ENCODE data around the gene ARHGEF19. TPM values are rescaled to one million over a fixed set of nuclear protein-coding genes. Genes with fewer than 3 reads are reported as not detected.

ARHGEF19 gene
- total RNA-seq, 1 experiment from 2014 or later: 21.1 TPM

DNA sequence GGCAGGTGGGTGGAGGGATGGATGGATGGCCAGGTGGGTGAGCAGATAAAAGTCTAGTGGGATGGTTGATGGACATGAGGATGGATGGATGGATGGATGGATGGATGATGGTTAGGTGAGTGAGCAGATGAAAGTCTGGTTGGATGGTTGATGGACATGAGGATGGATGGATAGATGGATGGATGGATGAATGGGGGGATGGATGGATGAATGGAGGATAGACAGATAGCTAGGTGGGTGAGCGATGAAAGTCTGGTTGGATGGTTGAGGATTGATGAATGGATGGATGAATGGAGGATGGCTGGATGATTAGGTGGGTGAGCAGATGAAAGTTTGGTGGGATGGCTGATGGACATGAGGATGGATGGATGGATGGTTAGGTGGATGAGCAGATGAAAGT, 9.0 kb upstream of the ARHGEF19 start:
- peaks cover 9% of the 10 kb centered on the region; the same call in 1 of the 2 replicates for H3K27me3 ChIP-seq (ENCODE audit: insufficient read depth, low read length)
- H2BK120ac ChIP-seq (ENCODE audit: low read depth, low read length, poor library complexity, severe bottlenecking): no peak overlapping the region
- Mint-ChIP-seq H3K36me3 (ENCODE audit: insufficient read depth in 1 of 3, low read depth in 3 of 3) (no peaks in the 10 kb centered on the region), H3K9me3 (no peaks in the 10 kb centered on the region; a peak in 1 of 5 replicates), H3K4me1 (peaks cover 16% of the 10 kb centered on the region in 2 experiments), H3K27ac (no peak overlapping the region), H3K27me3 (ENCODE audit: low read depth) (peaks cover 71% of the 10 kb centered on the region), H3K4me3 (no peak overlapping the region)
- H3K4me2 ChIP-seq (ENCODE audit: insufficient read depth, insufficient read length, low read length): no peak overlapping the region
- H3K79me1 ChIP-seq (ENCODE audit: insufficient read depth, low read depth, low read length, poor library complexity, severe bottlenecking): no peaks in the 10 kb centered on the region
- H3K79me2 ChIP-seq (ENCODE audit: insufficient read depth, low read length): no peaks in the 10 kb centered on the region
- H3K9ac ChIP-seq (ENCODE audit: extremely low read depth, insufficient read length, low read length): no peak overlapping the region
- no peak overlapping the region for H2AK5ac ChIP-seq (ENCODE audit: insufficient read length, low read length)
- H2AFZ ChIP-seq (ENCODE audit: low read length): no peak overlapping the region
- peaks cover under 1% of the 10 kb centered on the region for H4K20me1 ChIP-seq (ENCODE audit: control insufficient read depth, insufficient read depth, insufficient read length)
- TF ChIP-seq, protein P1, sequence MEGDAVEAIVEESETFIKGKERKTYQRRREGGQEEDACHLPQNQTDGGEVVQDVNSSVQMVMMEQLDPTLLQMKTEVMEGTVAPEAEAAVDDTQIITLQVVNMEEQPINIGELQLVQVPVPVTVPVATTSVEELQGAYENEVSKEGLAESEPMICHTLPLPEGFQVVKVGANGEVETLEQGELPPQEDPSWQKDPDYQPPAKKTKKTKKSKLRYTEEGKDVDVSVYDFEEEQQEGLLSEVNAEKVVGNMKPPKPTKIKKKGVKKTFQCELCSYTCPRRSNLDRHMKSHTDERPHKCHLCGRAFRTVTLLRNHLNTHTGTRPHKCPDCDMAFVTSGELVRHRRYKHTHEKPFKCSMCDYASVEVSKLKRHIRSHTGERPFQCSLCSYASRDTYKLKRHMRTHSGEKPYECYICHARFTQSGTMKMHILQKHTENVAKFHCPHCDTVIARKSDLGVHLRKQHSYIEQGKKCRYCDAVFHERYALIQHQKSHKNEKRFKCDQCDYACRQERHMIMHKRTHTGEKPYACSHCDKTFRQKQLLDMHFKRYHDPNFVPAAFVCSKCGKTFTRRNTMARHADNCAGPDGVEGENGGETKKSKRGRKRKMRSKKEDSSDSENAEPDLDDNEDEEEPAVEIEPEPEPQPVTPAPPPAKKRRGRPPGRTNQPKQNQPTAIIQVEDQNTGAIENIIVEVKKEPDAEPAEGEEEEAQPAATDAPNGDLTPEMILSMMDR (conservative IDR thresholded peaks at IDR 0.05): no peak
- no peak overlapping the region for H4K5ac ChIP-seq (ENCODE audit: insufficient read length, low read depth, low read length)
- 100% methylated on average over 1 of the region's 1 CpG for WGBS (ENCODE audit: extremely low coverage, insufficient read length, low lambda C conversion rate)
- no peak overlapping the region for H3K18ac ChIP-seq (ENCODE audit: insufficient read length, low read depth, low read length)
- no peak overlapping the region for H4K8ac ChIP-seq (replicated peaks; ENCODE audit: insufficient read length, low read depth, low read length)
- no peak overlapping the region for H2BK5ac ChIP-seq (ENCODE audit: insufficient read length, low read length)
- no peak overlapping the region for H3K14ac ChIP-seq (ENCODE audit: insufficient read depth, low read length)
- no peak overlapping the region for H2BK15ac ChIP-seq (ENCODE audit: low read depth, low read length)
- H3K23ac ChIP-seq (ENCODE audit: insufficient read length, low read depth, low read length): no peak overlapping the region
- no peak overlapping the region for H3T11ph ChIP-seq (ENCODE audit: low read length)
- no peak overlapping the region for H3K56ac ChIP-seq (ENCODE audit: insufficient read length, low read depth, low read length)
- no peak overlapping the region for H3K27ac ChIP-seq (ENCODE audit: insufficient read length, low read depth, low read length)
- no peak overlapping the region for H2BK20ac ChIP-seq (ENCODE audit: low read depth, low read length, poor library complexity, severe bottlenecking)
- H4K91ac ChIP-seq (ENCODE audit: insufficient read length, low read depth, low read length): no peak overlapping the region
- peaks cover 13% of the 10 kb centered on the region for H3K23me2 ChIP-seq (ENCODE audit: insufficient read length, low read depth, low read length, poor library complexity, severe bottlenecking)
- no peak for DNase-seq
- H3K9me3 ChIP-seq (ENCODE audit: control insufficient read depth, low read depth, low read length): no peaks in the 10 kb centered on the region
- no peak overlapping the region for H3K4ac ChIP-seq (ENCODE audit: low read depth, low read length)
- no peaks in the 10 kb centered on the region; the same call in 1 of the 2 replicates for H3K4me1 ChIP-seq (ENCODE audit: insufficient read depth, low read length)
- H2BK12ac ChIP-seq (ENCODE audit: insufficient read length, low read depth, low read length): no peak overlapping the region
